Upper lobe of left lung (tissue), 4 donors: ENCODE results near the gene SLC12A7.

Source experiments
- CTCF ChIP-seq, 6 experiments: fragments of 450-650 bp in 4 of 6; fragments of 200-600 bp in 2 of 6; sonication (generic) in 2 of 6; IDR thresholded peaks; one replicate each; pipeline ENCODE4 v1.5.1; 2016 to 2019; ENCODE audit warnings: antibody characterized with exemption in 6 of 6
- POLR2A ChIP-seq, 4 donors: fragments of 450-650 bp; IDR thresholded peaks; one replicate each; pipeline ENCODE4 v1.5.1; 2016 to 2017; ENCODE audit warnings: antibody characterized with exemption in 4 of 4, mild to moderate bottlenecking in 2 of 4
- POLR2AphosphoS5 ChIP-seq, 2 donors: sonication (generic); formaldehyde crosslinking; IDR thresholded peaks; one replicate each; pipeline ENCODE4 v1.5.1; 2017; ENCODE audit warnings: antibody characterized with exemption in 2 of 2

GRCh38 chr5:1032011-1032410 is 79.9 kb downstream of the SLC12A7 start:
- TF ChIP-seq CTCF (IDR thresholded peaks at IDR 0.05) = no peak
- TF ChIP-seq POLR2A (IDR thresholded peaks at IDR 0.05) = no peak
- TF ChIP-seq POLR2AphosphoS5 (IDR thresholded peaks at IDR 0.05) = no peak
